Gastroesophageal sphincter (tissue), 3 donors: ENCODE measurements around the gene PTK6.

Source experiments
- EP300 ChIP-seq: sonication (generic); formaldehyde crosslinking; IDR thresholded peaks from one replicate; pipeline ENCODE4 v1.6.1; 2017; ENCODE audit warnings: antibody characterized with exemption, mild to moderate bottlenecking
- POLR2A ChIP-seq, 2 donors: fragments of 450-650 bp; IDR thresholded peaks; one replicate each; pipeline ENCODE4 v1.6.1; 2017; ENCODE audit warnings: antibody characterized with exemption in 2 of 2, mild to moderate bottlenecking in 2 of 2, moderate library complexity in 1 of 2
- POLR2AphosphoS5 ChIP-seq: sonication (generic); formaldehyde crosslinking; IDR thresholded peaks from one replicate; pipeline ENCODE4 v1.6.1; 2017; ENCODE audit warnings: antibody characterized with exemption
- TF ChIP-seq, protein P1 (sequence below), 4 experiments: fragments of 200-600 bp in 2 of 4; fragments of 450-650 bp in 2 of 4; sonication (generic) in 1 of 4; IDR thresholded peaks; one replicate each; pipeline ENCODE4 v1.5.1; 2017 to 2019; ENCODE audit warnings: antibody characterized with exemption in 4 of 4, mild to moderate bottlenecking in 2 of 4, moderate library complexity in 2 of 4

GRCh38 chr20:63504642-63505041 lies 32.5 kb downstream of the PTK6 start:
- TF ChIP-seq POLR2AphosphoS5 = no peak
- TF ChIP-seq, protein P1, sequence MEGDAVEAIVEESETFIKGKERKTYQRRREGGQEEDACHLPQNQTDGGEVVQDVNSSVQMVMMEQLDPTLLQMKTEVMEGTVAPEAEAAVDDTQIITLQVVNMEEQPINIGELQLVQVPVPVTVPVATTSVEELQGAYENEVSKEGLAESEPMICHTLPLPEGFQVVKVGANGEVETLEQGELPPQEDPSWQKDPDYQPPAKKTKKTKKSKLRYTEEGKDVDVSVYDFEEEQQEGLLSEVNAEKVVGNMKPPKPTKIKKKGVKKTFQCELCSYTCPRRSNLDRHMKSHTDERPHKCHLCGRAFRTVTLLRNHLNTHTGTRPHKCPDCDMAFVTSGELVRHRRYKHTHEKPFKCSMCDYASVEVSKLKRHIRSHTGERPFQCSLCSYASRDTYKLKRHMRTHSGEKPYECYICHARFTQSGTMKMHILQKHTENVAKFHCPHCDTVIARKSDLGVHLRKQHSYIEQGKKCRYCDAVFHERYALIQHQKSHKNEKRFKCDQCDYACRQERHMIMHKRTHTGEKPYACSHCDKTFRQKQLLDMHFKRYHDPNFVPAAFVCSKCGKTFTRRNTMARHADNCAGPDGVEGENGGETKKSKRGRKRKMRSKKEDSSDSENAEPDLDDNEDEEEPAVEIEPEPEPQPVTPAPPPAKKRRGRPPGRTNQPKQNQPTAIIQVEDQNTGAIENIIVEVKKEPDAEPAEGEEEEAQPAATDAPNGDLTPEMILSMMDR (IDR thresholded peaks at IDR 0.05) = no peak
- no peak for TF ChIP-seq EP300
- no peak for TF ChIP-seq POLR2A (IDR thresholded peaks at IDR 0.05)
